K562 (cell line): ENCODE measurements around the gene EN1. TPM values are rescaled to one million over a fixed set of nuclear protein-coding genes. Genes with fewer than 3 reads are reported as not detected.

Experiments
- CC2D1A ChIP-seq: fragments of 450-650 bp; IDR thresholded peaks from 2 replicates; pipeline ENCODE4 v1.6.1; 2017; ENCODE audit warnings: mild to moderate bottlenecking
- CREB3 ChIP-seq: fragments of 450-650 bp; conservative IDR thresholded peaks from 2 replicates; pipeline ENCODE4 v1.6.1; 2016; ENCODE audit warnings: missing genetic modification characterization, low read depth, mild to moderate bottlenecking, missing compliant biosample characterization, moderate library complexity
- DEAF1 ChIP-seq: fragments of 450-650 bp; formaldehyde crosslinking; IDR thresholded peaks from 2 replicates; pipeline ENCODE4 v1.4.0; 2020; ENCODE audit warnings: mild to moderate bottlenecking, moderate library complexity
- FIP1L1 ChIP-seq: fragments of 200-400 bp; formaldehyde crosslinking; IDR thresholded peaks from 2 replicates; pipeline ENCODE4 v1.6.1; 2018; ENCODE audit warnings: mild to moderate bottlenecking, low read depth, low read length; ENCODE audit not compliant: poor library complexity, severe bottlenecking
- HMGN3 ChIP-seq: IDR thresholded peaks from 2 replicates; pipeline ENCODE4 v1.6.1; 2011; ENCODE audit warnings: borderline replicate concordance, low read depth, mild to moderate bottlenecking, mixed read lengths, low read length; ENCODE audit not compliant: insufficient read length; ENCODE audit errors: extremely low read depth
- MTA2 ChIP-seq: fragments of 450-650 bp; IDR thresholded peaks from 2 replicates; pipeline ENCODE4 v1.6.1; 2016; ENCODE audit warnings: low read depth
- NR2C1 ChIP-seq, 2 experiments: fragments of 450-650 bp; IDR thresholded peaks; 2 replicates each; pipeline ENCODE4 v1.6.1; 2017; ENCODE audit warnings: mild to moderate bottlenecking in 2 of 2, antibody characterized with exemption in 1 of 2, inconsistent platforms in 1 of 2, missing compliant biosample characterization in 1 of 2, missing genetic modification characterization in 1 of 2
- RAD21 ChIP-seq, 2 experiments: fragments of 250-450 bp in 1 of 2; fragments of 450-650 bp in 1 of 2; sonication (Bioruptor Pico) in 1 of 2; formaldehyde crosslinking in 1 of 2; IDR thresholded peaks in 1 of 2; conservative IDR thresholded peaks in 1 of 2; 2 replicates each; pipeline versions ENCODE4 v1.4.0 to v1.8.0; 2020 to 2022; ENCODE audit warnings: mild to moderate bottlenecking in 2 of 2, moderate library complexity in 1 of 2
- ZBED1 ChIP-seq: IDR thresholded peaks from 2 replicates; pipeline ENCODE4 v1.6.1; 2014
- ZNF431 ChIP-seq: sonication (generic); formaldehyde crosslinking; IDR thresholded peaks from 2 replicates; pipeline ENCODE4 v1.8.0; 2022; ENCODE audit warnings: mild to moderate bottlenecking, missing genetic modification reagents
- ZNF830 ChIP-seq: fragments of 250-450 bp; sonication (Bioruptor Pico); IDR thresholded peaks from 2 replicates; pipeline ENCODE4 v1.5.0; 2021; ENCODE audit warnings: mild to moderate bottlenecking
- polyA plus RNA-seq, 8 experiments: library from polyadenylated mRNA; depleted of rRNA in 4 of 8; stranded (reverse) in 5 of 8; unstranded in 3 of 8; fragments of >200 nt; fragmentation: Nextera tagmentation in 2 of 8; fragmentation: Illumina TruSeq in 1 of 8; extraction: Ambion mirVana in 2 of 8; extraction: Trizol in 1 of 8; gene quantifications; 2 replicates each; pipeline versions ENCODE4 v1.2.1 to v1.2.3, GENCODE V29; 2011 to 2014; ENCODE audit warnings: inconsistent platforms in 1 of 8, missing spikeins in 1 of 8
- total RNA-seq, 7 experiments: library from RNA; depleted of rRNA in 6 of 7; stranded (reverse); fragments of >200 nt in 6 of 7; fragmentation: Illumina TruSeq in 2 of 7; extraction: Trizol in 2 of 7; gene quantifications; 2 replicates each; pipeline versions ENCODE4 v1.2.1 to v1.2.3, GENCODE V29; 2011 to 2021; ENCODE audit warnings: low replicate concordance in 1 of 7
- TF ChIP-seq, protein P1 (sequence below): IDR thresholded peaks from 2 replicates; pipeline ENCODE4 v1.6.1; 2011; ENCODE audit warnings: borderline replicate concordance, low read depth, mild to moderate bottlenecking, moderate library complexity, low read length; ENCODE audit not compliant: insufficient read depth, poor library complexity, severe bottlenecking
- TF ChIP-seq, protein P2 (sequence below): fragments of 250-450 bp; sonication (Bioruptor Pico); IDR thresholded peaks from 2 replicates; pipeline ENCODE4 v1.8.0; 2022; ENCODE audit warnings: moderate library complexity, mild to moderate bottlenecking, inconsistent platforms

Gene EN1
- total and polyA plus RNA-seq, 9 of the 15 experiments (the other 6 are each of a cell fraction or from before 2014, with no cell fraction given): 0.06 to 2.0 (median 0.51) TPM

GRCh38 chr2:118855451-118856279 is 8.2 kb upstream of the EN1 start (continued):
- TF ChIP-seq, protein P1, sequence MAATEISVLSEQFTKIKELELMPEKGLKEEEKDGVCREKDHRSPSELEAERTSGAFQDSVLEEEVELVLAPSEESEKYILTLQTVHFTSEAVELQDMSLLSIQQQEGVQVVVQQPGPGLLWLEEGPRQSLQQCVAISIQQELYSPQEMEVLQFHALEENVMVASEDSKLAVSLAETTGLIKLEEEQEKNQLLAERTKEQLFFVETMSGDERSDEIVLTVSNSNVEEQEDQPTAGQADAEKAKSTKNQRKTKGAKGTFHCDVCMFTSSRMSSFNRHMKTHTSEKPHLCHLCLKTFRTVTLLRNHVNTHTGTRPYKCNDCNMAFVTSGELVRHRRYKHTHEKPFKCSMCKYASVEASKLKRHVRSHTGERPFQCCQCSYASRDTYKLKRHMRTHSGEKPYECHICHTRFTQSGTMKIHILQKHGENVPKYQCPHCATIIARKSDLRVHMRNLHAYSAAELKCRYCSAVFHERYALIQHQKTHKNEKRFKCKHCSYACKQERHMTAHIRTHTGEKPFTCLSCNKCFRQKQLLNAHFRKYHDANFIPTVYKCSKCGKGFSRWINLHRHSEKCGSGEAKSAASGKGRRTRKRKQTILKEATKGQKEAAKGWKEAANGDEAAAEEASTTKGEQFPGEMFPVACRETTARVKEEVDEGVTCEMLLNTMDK: peak; percentile 14
- TF ChIP-seq DEAF1 (CRISPR knock-in tag): peak; percentile 89
- TF ChIP-seq CC2D1A: peak; percentile 62; the same call in 1 of the 2 replicates
- TF ChIP-seq ZBED1: no peak
- peak; percentile 94 to 95 for TF ChIP-seq RAD21 (CRISPR knock-in tag; conservative IDR thresholded peaks at IDR 0.05 in 1 of 2, IDR thresholded peaks at IDR 0.05 in 1 of 2)
- TF ChIP-seq MTA2: no peak
- 0 out of 2 replicates have a peak, but pooled peaks have one; percentile 16 for TF ChIP-seq ZNF431
- TF ChIP-seq, protein P2, sequence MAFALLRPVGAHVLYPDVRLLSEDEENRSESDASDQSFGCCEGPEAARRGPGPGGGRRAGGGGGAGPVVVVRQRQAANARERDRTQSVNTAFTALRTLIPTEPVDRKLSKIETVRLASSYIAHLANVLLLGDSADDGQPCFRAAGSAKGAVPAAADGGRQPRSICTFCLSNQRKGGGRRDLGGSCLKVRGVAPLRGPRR (CRISPR knock-in tag): no peak
- TF ChIP-seq NR2C1 (IDR thresholded peaks at IDR 0.05): peak; percentile 48; the same call in 1 of the 2 replicates
- TF ChIP-seq NR2C1 (tag; IDR thresholded peaks at IDR 0.05): no peak
- 0 out of 2 replicates have a peak, but pooled peaks have one; percentile 52 for TF ChIP-seq ZNF830 (CRISPR knock-in tag)
- TF ChIP-seq FIP1L1: peak; percentile 57
- no peak for TF ChIP-seq CREB3 (tag)
- TF ChIP-seq HMGN3: peak; percentile 52
